ENCODE results near the gene CPNE1. TPM values are rescaled to one million over a fixed set of nuclear protein-coding genes. Genes with fewer than 3 reads are reported as not detected.

Gene CPNE1
- total and polyA plus RNA-seq, 10 of the 15 experiments (the other 5 are each of a cell fraction or from before 2014, with no cell fraction given): 84.9 to 209 (median 146) TPM

GRCh38 chr20:35710884-35711587 is 46.3 kb upstream of the CPNE1 start:
- ChIA-PET SMC1A (ENCODE audit: uncharacterized antibody, unreplicated experiment) (interaction anchor here (0.8 to 1.7 kb wide), 6 partner anchors 9 to 173 kb away, joined by 3 to 4 read pairs (median 3); no protein-coding TSS in a partner anchor), CTCF (interaction anchor here (1.4 to 1.9 kb wide), 2 partner anchors 8 to 29 kb away, joined by 3 to 4 read pairs; no protein-coding TSS in a partner anchor), RAD21 (ENCODE audit: unreplicated experiment) (interaction anchor here (1.1 kb wide), 2 partner anchors 92 to 130 kb away, joined by 3 read pairs; no protein-coding TSS in a partner anchor), POLR2A (interaction anchor here (0.5 to 3.4 kb wide), 6 partner anchors 11 to 323 kb away, joined by 3 to 10 read pairs (median 4); partner anchors contain the start of genes NFS1 and ROMO1)
- H3K4me2 ChIP-seq (ENCODE audit: control insufficient read depth, insufficient read depth): no peak overlapping the region
- H3K27me3 ChIP-seq (replicated peaks in 1 of 2; ENCODE audit: control insufficient read depth in 2 of 2, insufficient read depth in 2 of 2, low read length in 1 of 2): no peaks in the 10 kb centered on the region
- H3K27ac ChIP-seq (ENCODE audit: control insufficient read depth, insufficient read depth): no peak overlapping the region
- TF ChIP-seq ZNF622 (IDR thresholded peaks at IDR 0.05) (no peak), CBFB (IDR thresholded peaks at IDR 0.05; ENCODE audit: low read depth) (0 out of 2 replicates have a peak, but pooled peaks have one; percentile 33)
- WGBS (ENCODE audit: insufficient coverage, insufficient replicate concordance, low lambda C conversion rate, missing lambda C conversion rate): 64% methylated on average over 6 of the region's 6 CpGs
- DNase-seq (ENCODE audit: low read depth, low spot score) (no peak), FAIRE-seq (no peak), ATAC-seq (no peak)
- in situ Hi-C loops (cut with MboI) (no loop called here), intact Hi-C loops (cut with micrococcal nuclease; ENCODE audit: unreplicated experiment) (no loop called here)
- H3K9me3 ChIP-seq (replicated peaks; ENCODE audit: control insufficient read depth, insufficient read depth, low read length): no peaks in the 10 kb centered on the region
- H3K36me3 ChIP-seq (ENCODE audit: control insufficient read depth in 2 of 2, insufficient read depth in 2 of 2, low read length in 1 of 2): peaks cover 15 to 54% of the 10 kb centered on the region in 2 experiments
- H3K79me2 ChIP-seq (ENCODE audit: control insufficient read depth, insufficient read depth, low read length): peaks cover 35% of the 10 kb centered on the region
- BruUV-seq (replicated peaks): TSS peak; percentile 2
- peaks cover 16% of the 10 kb centered on the region for H4K20me1 ChIP-seq (ENCODE audit: control insufficient read depth, insufficient read depth)
- H3K4me1 ChIP-seq (ENCODE audit: control insufficient read depth, insufficient read depth, low read length): peaks cover 16% of the 10 kb centered on the region
- no peak overlapping the region for H3K4me3 ChIP-seq
- H3K9ac ChIP-seq (ENCODE audit: control insufficient read depth, insufficient read depth, low read length): no peak overlapping the region
- H2AFZ ChIP-seq (ENCODE audit: control insufficient read depth, low read depth, low read length): no peak overlapping the region

GRCh38 chr20:35710039-35710438 is 45.3 kb upstream of the CPNE1 start:
- SMC1A ChIA-PET (ENCODE audit: uncharacterized antibody, unreplicated experiment): interaction anchor here (0.8 to 1.7 kb wide), 6 partner anchors 9 to 174 kb away, joined by 3 to 4 read pairs (median 3); partner anchors contain the start of genes NFS1 and ROMO1
- RAD21 ChIA-PET (ENCODE audit: unreplicated experiment): no interaction called here
- H3K79me2 ChIP-seq (ENCODE audit: control insufficient read depth, insufficient read depth, low read length): peaks cover 31% of the 10 kb centered on the region
- no TSS peak for BruUV-seq (replicated peaks)
- H3K36me3 ChIP-seq (ENCODE audit: control insufficient read depth in 2 of 2, insufficient read depth in 2 of 2, low read length in 1 of 2): peaks cover 14 to 52% of the 10 kb centered on the region in 2 experiments
- no peak overlapping the region for H3K9ac ChIP-seq (ENCODE audit: control insufficient read depth, insufficient read depth, low read length)
- DNase-seq (ENCODE audit: low read depth, low spot score) (no peak), FAIRE-seq (no peak), ATAC-seq (no peak)
- no peak overlapping the region for H3K4me3 ChIP-seq
- CTCF ChIA-PET: interaction anchor here (1.4 kb wide), 1 partner anchor 10 kb away, joined by 4 read pairs; the partner anchor contains the start of genes NFS1 and ROMO1
- POLR2A ChIA-PET: interaction anchor here (0.6 to 3.4 kb wide), 2 partner anchors 10 to 271 kb away, joined by 5 to 10 read pairs; partner anchors contain the start of genes NFS1 and ROMO1
- intact Hi-C loops (cut with micrococcal nuclease; ENCODE audit: unreplicated experiment) (no loop called here), in situ Hi-C loops (cut with MboI) (no loop called here)
- TF ChIP-seq EP300 (IDR thresholded peaks at IDR 0.05; ENCODE audit: borderline replicate concordance in 1 of 2, control insufficient read depth in 1 of 2, low read depth in 2 of 2, low read length in 2 of 2) (no peak), MYC (IDR thresholded peaks at IDR 0.05; ENCODE audit: insufficient read depth, insufficient read length, insufficient replicate concordance, low read length, severe bottlenecking) (no peak), ZNF217 (IDR thresholded peaks at IDR 0.05) (no peak), JUNB (IDR thresholded peaks at IDR 0.05) (no peak), SREBF1 (IDR thresholded peaks at IDR 0.05; ENCODE audit: low read length) (no peak), MEF2B (IDR thresholded peaks at IDR 0.05; ENCODE audit: partially characterized antibody, poor library complexity, severe bottlenecking) (no peak)
- H3K4me1 ChIP-seq (ENCODE audit: control insufficient read depth, insufficient read depth, low read length): peaks cover 16% of the 10 kb centered on the region
- no peak overlapping the region for H3K27ac ChIP-seq (ENCODE audit: control insufficient read depth, insufficient read depth)
- H3K27me3 ChIP-seq (replicated peaks in 1 of 2; ENCODE audit: control insufficient read depth in 2 of 2, insufficient read depth in 2 of 2, low read length in 1 of 2): no peaks in the 10 kb centered on the region
- H3K4me2 ChIP-seq (ENCODE audit: control insufficient read depth, insufficient read depth): no peak overlapping the region
- peaks cover 15% of the 10 kb centered on the region for H4K20me1 ChIP-seq (ENCODE audit: control insufficient read depth, insufficient read depth)
- no peaks in the 10 kb centered on the region for H3K9me3 ChIP-seq (replicated peaks; ENCODE audit: control insufficient read depth, insufficient read depth, low read length)
- no peak overlapping the region for H2AFZ ChIP-seq (ENCODE audit: control insufficient read depth, low read depth, low read length)

All from GM12878 (cell line).